Loucy (cell line): ENCODE data around the gene LRFN4.

Experiments used
- H2AFZ ChIP-seq: fragments of 200-600 bp; sonication (generic); 2 replicates; pipeline ENCODE4 v1.6.0; 2016; ENCODE audit warnings: antibody characterized with exemption, mild to moderate bottlenecking, low read length, moderate library complexity
- H3F3A ChIP-seq: fragments of 200-600 bp; 2 replicates; pipeline ENCODE4 v1.6.0; 2016; ENCODE audit warnings: antibody characterized with exemption, low read depth, mild to moderate bottlenecking
- H3K27me3 ChIP-seq: fragments of 200-600 bp; sonication (generic); 2 replicates; pipeline ENCODE4 v1.6.1; 2014; ENCODE audit warnings: low read length, mild to moderate bottlenecking; ENCODE audit not compliant: insufficient read depth, poor library complexity, severe bottlenecking
- H3K36me3 ChIP-seq: fragments of 200-600 bp; sonication (generic); 2 replicates; pipeline ENCODE4 v1.6.1; 2016; ENCODE audit warnings: low read length; ENCODE audit not compliant: insufficient read depth
- H3K4me1 ChIP-seq: fragments of 200-600 bp; sonication (generic); 2 replicates; pipeline ENCODE4 v1.5.1; 2014; ENCODE audit warnings: low read length, mild to moderate bottlenecking; ENCODE audit not compliant: insufficient read depth, poor library complexity, severe bottlenecking
- H3K4me2 ChIP-seq: fragments of 200-600 bp; sonication (generic); 2 replicates; pipeline ENCODE4 v1.6.0; 2014; ENCODE audit warnings: antibody characterized with exemption, low read length, low read depth, mild to moderate bottlenecking; ENCODE audit not compliant: poor library complexity, severe bottlenecking
- H3K4me3 ChIP-seq: fragments of 200-600 bp; sonication (generic); 2 replicates; pipeline ENCODE4 v1.5.1; 2014; ENCODE audit warnings: low read length, mild to moderate bottlenecking, mixed read lengths; ENCODE audit not compliant: poor library complexity, severe bottlenecking
- H3K79me2 ChIP-seq: fragments of 200-600 bp; sonication (generic); 2 replicates; pipeline ENCODE4 v1.6.1; 2014; ENCODE audit warnings: low read length; ENCODE audit not compliant: insufficient read depth
- H3K9ac ChIP-seq: fragments of 200-600 bp; sonication (generic); 2 replicates; pipeline ENCODE4 v1.6.0; 2014; ENCODE audit warnings: mild to moderate bottlenecking, low read depth, low read length, moderate library complexity; ENCODE audit not compliant: poor library complexity, severe bottlenecking
- H3K9me2 ChIP-seq: fragments of 200-600 bp; sonication (generic); replicated peaks from 2 replicates; pipeline ENCODE4 v1.6.1; 2016; ENCODE audit warnings: low read depth, low read length, mixed read lengths
- H3K9me3 ChIP-seq: fragments of 200-600 bp; sonication (generic); 2 replicates; pipeline ENCODE4 v1.6.1; 2014; ENCODE audit warnings: mild to moderate bottlenecking, antibody characterized with exemption, low read length, low read depth; ENCODE audit not compliant: insufficient read depth
- H4K20me1 ChIP-seq: fragments of 200-600 bp; sonication (generic); 2 replicates; pipeline ENCODE4 v1.6.0; 2014; ENCODE audit warnings: antibody characterized with exemption, low read length, mild to moderate bottlenecking; ENCODE audit not compliant: insufficient read depth, poor library complexity, severe bottlenecking
- EZH2phosphoT487 ChIP-seq: fragments of 200-600 bp; IDR thresholded peaks from 2 replicates; pipeline ENCODE4 v1.6.1; 2018; ENCODE audit warnings: antibody characterized with exemption, mild to moderate bottlenecking, moderate library complexity, borderline replicate concordance
- TF ChIP-seq, protein P1 (sequence below): fragments of 200-600 bp; sonication (generic); conservative IDR thresholded peaks from 2 replicates; pipeline ENCODE4 v1.5.1; 2014; ENCODE audit warnings: mild to moderate bottlenecking, antibody characterized with exemption, low read length

Gene LRFN4

DNA sequence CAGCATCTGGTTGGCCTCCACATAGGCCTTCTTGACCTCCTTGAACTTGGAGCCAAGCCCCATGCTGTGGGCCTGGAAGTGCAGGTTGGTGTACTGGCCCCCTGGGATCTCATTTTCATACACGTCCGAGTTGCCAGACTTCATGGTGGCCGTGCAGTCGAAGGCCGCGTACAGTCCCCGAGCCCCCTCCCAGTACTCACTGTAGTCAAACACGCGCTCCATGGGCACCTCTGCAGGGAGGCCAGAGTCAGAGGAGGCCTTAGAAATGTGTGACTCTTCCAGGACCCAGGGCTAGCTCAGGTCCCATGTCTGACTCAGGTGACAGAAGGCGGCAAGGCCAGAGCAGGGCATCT is 6.7 kb upstream of the LRFN4 start:
- no peak overlapping the region for H3K4me3 ChIP-seq
- no peak for TF ChIP-seq EZH2phosphoT487
- TF ChIP-seq, protein P1, sequence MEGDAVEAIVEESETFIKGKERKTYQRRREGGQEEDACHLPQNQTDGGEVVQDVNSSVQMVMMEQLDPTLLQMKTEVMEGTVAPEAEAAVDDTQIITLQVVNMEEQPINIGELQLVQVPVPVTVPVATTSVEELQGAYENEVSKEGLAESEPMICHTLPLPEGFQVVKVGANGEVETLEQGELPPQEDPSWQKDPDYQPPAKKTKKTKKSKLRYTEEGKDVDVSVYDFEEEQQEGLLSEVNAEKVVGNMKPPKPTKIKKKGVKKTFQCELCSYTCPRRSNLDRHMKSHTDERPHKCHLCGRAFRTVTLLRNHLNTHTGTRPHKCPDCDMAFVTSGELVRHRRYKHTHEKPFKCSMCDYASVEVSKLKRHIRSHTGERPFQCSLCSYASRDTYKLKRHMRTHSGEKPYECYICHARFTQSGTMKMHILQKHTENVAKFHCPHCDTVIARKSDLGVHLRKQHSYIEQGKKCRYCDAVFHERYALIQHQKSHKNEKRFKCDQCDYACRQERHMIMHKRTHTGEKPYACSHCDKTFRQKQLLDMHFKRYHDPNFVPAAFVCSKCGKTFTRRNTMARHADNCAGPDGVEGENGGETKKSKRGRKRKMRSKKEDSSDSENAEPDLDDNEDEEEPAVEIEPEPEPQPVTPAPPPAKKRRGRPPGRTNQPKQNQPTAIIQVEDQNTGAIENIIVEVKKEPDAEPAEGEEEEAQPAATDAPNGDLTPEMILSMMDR: no peak
- no peak overlapping the region for H3K4me2 ChIP-seq
- H3K4me1 ChIP-seq: peaks cover 8% of the 10 kb centered on the region
- H3K36me3 ChIP-seq: peaks cover 17% of the 10 kb centered on the region; the same call in 1 of the 2 replicates
- no peaks in the 10 kb centered on the region for H3F3A ChIP-seq
- no peak overlapping the region for H3K9ac ChIP-seq
- peaks cover 15% of the 10 kb centered on the region; the same call in 1 of the 2 replicates for H3K79me2 ChIP-seq
- H3K9me3 ChIP-seq: no peaks in the 10 kb centered on the region
- H3K27me3 ChIP-seq: no peaks in the 10 kb centered on the region
- no peak overlapping the region for H2AFZ ChIP-seq
- H4K20me1 ChIP-seq: no peaks in the 10 kb centered on the region
- no peaks in the 10 kb centered on the region for H3K9me2 ChIP-seq

DNA sequence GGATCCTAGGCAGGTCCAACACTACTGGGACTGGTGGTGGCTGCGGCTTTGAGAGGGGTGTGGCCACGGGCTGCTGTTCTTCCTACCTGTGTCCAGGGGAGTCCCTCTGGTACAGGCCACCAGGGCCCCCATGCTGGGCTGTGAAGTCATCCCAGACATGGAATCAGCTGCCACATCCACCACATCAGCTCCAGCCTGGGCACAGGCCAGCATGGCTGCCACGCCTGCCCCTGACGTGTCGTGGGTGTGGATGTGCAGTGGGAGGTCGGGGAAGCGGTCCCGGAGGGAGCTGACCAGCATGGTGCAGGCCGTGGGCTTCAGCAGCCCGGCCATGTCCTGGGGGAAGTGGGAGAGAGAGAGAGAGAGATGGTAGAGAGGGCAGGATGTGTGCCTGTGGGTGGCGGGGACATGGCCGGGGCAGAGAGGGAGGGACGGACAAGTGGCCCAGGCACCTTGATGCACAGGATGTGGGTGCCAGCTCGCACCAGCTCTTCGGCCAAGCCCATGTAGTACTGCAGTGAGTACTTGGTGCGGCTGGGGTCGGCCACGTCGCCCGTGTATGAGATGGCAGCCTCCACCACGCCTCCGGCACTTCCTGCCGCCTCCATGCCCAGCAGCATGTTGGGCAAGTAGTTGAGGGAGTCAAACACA is 6.2 kb upstream of the LRFN4 start:
- H4K20me1 ChIP-seq: no peaks in the 10 kb centered on the region
- H3K9ac ChIP-seq: no peak overlapping the region
- H3F3A ChIP-seq: no peaks in the 10 kb centered on the region
- no peaks in the 10 kb centered on the region for H3K27me3 ChIP-seq
- no peak overlapping the region for H3K4me2 ChIP-seq
- H3K4me1 ChIP-seq: peaks cover 13% of the 10 kb centered on the region
- H3K36me3 ChIP-seq: peaks cover 17% of the 10 kb centered on the region; the same call in 1 of the 2 replicates
- no peak for TF ChIP-seq EZH2phosphoT487
- TF ChIP-seq, protein P1: no peak
- no peak overlapping the region for H3K4me3 ChIP-seq
- H3K9me2 ChIP-seq: no peaks in the 10 kb centered on the region
- no peaks in the 10 kb centered on the region for H3K9me3 ChIP-seq
- H3K79me2 ChIP-seq: peaks cover 14% of the 10 kb centered on the region; the same call in 1 of the 2 replicates
- no peak overlapping the region for H2AFZ ChIP-seq

DNA sequence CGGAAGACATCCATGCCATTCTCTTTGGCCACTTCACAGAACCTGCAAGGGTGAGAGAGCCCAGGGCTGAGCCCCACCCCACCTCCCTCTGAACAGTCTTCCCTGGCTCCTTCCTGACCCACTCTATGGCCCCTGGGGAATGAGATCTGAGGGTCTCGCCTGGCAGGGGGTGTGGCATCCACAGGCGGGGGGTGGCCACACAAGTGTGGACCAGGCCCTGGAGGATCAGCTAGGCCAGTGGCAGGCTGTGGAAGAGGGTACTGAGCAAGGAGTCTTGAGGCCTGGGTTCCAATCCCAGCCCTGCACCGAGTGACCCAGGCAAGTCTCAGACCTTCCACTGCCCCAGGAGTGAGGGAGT is 5.6 kb upstream of the LRFN4 start:
- Histone ChIP-seq H3K27me3 (no peaks in the 10 kb centered on the region), H3K36me3 (peaks cover 17% of the 10 kb centered on the region; the same call in 1 of the 2 replicates), H3K79me2 (peaks cover 10% of the 10 kb centered on the region; the same call in 1 of the 2 replicates), H3K9ac (no peak overlapping the region), H2AFZ (no peak overlapping the region), H3K4me3 (no peak overlapping the region), H4K20me1 (no peaks in the 10 kb centered on the region), H3K4me2 (no peak overlapping the region), H3K4me1 (peaks cover 15% of the 10 kb centered on the region), H3F3A (no peaks in the 10 kb centered on the region), H3K9me3 (no peaks in the 10 kb centered on the region), H3K9me2 (no peaks in the 10 kb centered on the region)
- TF ChIP-seq EZH2phosphoT487: no peak
- TF ChIP-seq, protein P1: no peak
